GM18498 (cell line): Measurements from ENCODE around the gene WDFY4.

ENCODE experiments used
- ATAC-seq: cut with Tn5 transposase; IDR thresholded peaks from one replicate; pipeline ENCODE4 v1.9.1; 2021; ENCODE audit warnings: mild to moderate bottlenecking, moderate library complexity; ENCODE audit not compliant: unreplicated experiment

The WDFY4 gene

GRCh38 chr10:48842231-48842630, 157.6 kb downstream of the WDFY4 start:
- no peak for ATAC-seq

GRCh38 chr10:48843198-48843597, 158.5 kb downstream of the WDFY4 start:
- no peak for ATAC-seq

GRCh38 chr10:48844616-48845015, 159.9 kb downstream of the WDFY4 start:
- no peak for ATAC-seq

- no peak for ATAC-seq
Measured at GRCh38 chr10:48845512-48845911, 160.8 kb downstream of the WDFY4 start.

- ATAC-seq, result no peak
Measured at GRCh38 chr10:48847691-48848090, 163.0 kb downstream of the WDFY4 start.

- ATAC-seq, result no peak
Measured at GRCh38 chr10:48856855-48857254, 172.2 kb downstream of the WDFY4 start.

- ATAC-seq, result no peak
Measured at GRCh38 chr10:48872234-48872633, 187.6 kb downstream of the WDFY4 start.

GRCh38 chr10:48878091-48878490, 193.4 kb downstream of the WDFY4 start:
- ATAC-seq, result no peak

GRCh38 chr10:48879451-48879850, 194.8 kb downstream of the WDFY4 start:
- no peak for ATAC-seq

- ATAC-seq, result no peak
Measured at GRCh38 chr10:48880016-48880705, 195.5 kb downstream of the WDFY4 start.

- no peak for ATAC-seq
Measured at GRCh38 chr10:48881937-48882336, 197.3 kb downstream of the WDFY4 start.

GRCh38 chr10:48882881-48883280, 198.2 kb downstream of the WDFY4 start:
- no peak for ATAC-seq

GRCh38 chr10:48883701-48884100, 199.0 kb downstream of the WDFY4 start:
- ATAC-seq, result no peak

GRCh38 chr10:48884179-48885045, 199.7 kb downstream of the WDFY4 start:
- no peak for ATAC-seq

- no peak for ATAC-seq
Measured at GRCh38 chr10:48885376-48885775, 200.7 kb downstream of the WDFY4 start.

GRCh38 chr10:48887982-48888381, 203.3 kb downstream of the WDFY4 start:
- ATAC-seq, result no peak

GRCh38 chr10:48890888-48891850, 206.5 kb downstream of the WDFY4 start:
- ATAC-seq, result no peak

- ATAC-seq, result no peak
Measured at GRCh38 chr10:48894911-48895802, 210.5 kb downstream of the WDFY4 start.

GRCh38 chr10:48895803-48896195, 211.1 kb downstream of the WDFY4 start:
- no peak for ATAC-seq
